C4-2B (cell line): ENCODE data around the gene RMI1.
A peak's percentile ranks its signal among the peaks of the same experiment; 100 is the strongest.
"Not testable (repeated sequence)": the region's sequence is repeated elsewhere in the genome, so short reads cannot be mapped to it uniquely, and the experiment has no call there.

ENCODE experiments used
- H3K27ac ChIP-seq: fragments of 450-650 bp; 2 replicates; pipeline ENCODE4 v1.5.1; 2017
- ZFX ChIP-seq: fragments of 450-650 bp; IDR thresholded peaks from 2 replicates; pipeline ENCODE4 v1.6.1; 2017
- TF ChIP-seq, protein P1 (sequence below): fragments of 450-650 bp; conservative IDR thresholded peaks from 2 replicates; pipeline ENCODE4 v1.5.1; 2017; ENCODE audit warnings: mild to moderate bottlenecking

The RMI1 gene

DNA sequence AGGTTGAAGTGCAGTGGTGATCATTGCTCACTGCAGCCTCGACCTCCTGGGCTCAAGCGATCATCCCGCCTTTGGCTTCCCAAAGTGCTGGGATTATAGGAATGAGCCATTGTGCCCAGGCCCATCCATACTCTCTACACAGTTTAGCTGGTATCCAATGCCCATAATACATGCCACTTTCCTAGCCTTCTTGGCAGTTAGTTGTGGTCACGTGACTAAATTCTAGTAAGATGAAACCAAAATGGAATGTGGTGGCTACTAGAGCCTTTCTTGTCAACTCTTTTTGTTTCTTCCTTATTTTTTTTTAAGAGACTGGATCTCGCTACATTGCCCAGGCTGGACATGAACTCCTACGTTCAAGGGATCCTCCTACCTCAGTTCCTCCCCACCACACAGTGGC is 44.1 kb upstream of the RMI1 start:
- no peak for TF ChIP-seq ZFX
- TF ChIP-seq, protein P1, sequence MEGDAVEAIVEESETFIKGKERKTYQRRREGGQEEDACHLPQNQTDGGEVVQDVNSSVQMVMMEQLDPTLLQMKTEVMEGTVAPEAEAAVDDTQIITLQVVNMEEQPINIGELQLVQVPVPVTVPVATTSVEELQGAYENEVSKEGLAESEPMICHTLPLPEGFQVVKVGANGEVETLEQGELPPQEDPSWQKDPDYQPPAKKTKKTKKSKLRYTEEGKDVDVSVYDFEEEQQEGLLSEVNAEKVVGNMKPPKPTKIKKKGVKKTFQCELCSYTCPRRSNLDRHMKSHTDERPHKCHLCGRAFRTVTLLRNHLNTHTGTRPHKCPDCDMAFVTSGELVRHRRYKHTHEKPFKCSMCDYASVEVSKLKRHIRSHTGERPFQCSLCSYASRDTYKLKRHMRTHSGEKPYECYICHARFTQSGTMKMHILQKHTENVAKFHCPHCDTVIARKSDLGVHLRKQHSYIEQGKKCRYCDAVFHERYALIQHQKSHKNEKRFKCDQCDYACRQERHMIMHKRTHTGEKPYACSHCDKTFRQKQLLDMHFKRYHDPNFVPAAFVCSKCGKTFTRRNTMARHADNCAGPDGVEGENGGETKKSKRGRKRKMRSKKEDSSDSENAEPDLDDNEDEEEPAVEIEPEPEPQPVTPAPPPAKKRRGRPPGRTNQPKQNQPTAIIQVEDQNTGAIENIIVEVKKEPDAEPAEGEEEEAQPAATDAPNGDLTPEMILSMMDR: no peak
- H3K27ac ChIP-seq: no peak overlapping the region

DNA sequence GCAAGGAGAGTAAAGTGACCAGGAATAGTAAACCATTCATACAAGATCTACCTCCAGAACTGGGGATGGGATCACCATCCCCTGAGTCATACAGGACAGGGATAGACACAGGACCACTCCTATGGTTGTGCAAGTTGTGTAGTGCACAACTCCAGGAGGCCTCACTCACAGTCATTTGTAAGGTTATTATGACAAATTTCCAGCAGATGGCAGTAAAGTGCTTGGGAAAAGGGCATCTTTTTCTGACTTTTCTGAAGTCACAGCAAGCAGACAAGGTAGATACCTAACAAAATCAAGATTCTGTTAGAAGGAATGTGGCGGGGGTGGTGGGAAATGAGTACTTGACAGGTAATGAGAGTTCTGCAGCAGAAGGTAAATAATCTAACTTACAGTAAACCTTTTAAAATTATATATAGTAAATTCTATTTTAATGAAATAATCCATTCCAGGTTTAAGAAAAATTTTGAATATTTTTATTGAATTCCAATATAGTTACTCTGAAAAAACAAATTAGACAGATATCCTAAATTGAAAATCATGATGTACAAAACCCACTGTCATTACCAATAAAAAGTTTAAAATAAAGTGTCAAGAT is 42.6 kb upstream of the RMI1 start:
- no peak for TF ChIP-seq ZFX
- TF ChIP-seq, protein P1: peak; percentile 82
- H3K27ac ChIP-seq: no peak overlapping the region

DNA sequence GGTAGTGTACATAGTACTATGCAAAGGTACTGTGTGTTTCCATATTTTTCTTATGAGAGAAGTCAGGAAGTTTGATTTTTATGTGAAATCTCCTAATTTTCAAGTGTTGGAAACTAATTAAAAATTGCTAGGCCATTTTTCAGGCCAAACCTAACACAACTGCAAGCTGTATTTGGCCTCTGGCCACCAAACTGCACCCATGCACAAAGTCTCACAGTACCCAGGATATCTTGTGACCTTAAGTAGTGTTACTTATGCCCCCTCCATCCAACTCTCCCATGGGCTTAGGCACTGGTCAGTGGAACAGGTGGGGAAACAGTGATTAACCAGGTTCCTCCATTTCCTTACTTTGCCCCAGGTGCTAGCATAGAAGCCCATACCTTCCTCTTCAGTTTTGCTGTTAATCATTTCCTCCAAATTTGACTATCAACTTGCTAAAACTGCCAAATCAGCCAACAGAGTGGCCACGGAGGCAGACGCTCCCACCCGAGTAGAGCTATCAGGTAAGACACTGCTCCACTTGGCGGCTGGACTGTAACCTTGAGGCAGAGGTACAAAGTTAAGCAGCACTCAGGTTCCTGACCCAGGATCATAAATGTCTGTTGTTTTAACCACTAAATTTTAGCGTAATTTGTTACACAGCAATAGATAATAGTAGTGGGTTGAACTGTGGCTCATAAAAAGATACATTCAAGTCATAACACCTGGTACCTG is 39.9 kb upstream of the RMI1 start:
- H3K27ac ChIP-seq: no peak overlapping the region
- TF ChIP-seq, protein P1: no peak
- no peak for TF ChIP-seq ZFX

DNA sequence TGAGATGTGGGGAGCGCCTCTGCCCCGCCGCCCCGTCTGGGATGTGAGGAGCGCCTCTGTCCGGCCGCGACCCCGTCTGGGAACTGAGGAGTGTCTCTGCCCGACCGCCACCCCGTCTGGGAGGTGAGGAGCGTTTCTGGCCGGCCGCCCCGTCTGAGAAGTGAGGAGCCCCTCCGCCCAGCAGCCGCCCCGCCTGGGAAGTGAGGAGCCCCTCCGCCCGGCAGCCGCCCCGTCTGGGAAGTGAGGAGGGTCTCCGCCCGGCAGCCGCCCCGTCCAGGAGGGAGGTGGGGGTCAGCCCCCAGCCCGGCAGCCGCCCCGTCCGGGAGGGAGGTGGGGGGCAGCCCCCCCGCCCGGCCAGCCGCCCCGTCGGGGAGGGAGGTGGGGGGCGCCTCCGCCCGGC is 32.5 kb upstream of the RMI1 start:
- not testable (repeated sequence) for H3K27ac ChIP-seq

DNA sequence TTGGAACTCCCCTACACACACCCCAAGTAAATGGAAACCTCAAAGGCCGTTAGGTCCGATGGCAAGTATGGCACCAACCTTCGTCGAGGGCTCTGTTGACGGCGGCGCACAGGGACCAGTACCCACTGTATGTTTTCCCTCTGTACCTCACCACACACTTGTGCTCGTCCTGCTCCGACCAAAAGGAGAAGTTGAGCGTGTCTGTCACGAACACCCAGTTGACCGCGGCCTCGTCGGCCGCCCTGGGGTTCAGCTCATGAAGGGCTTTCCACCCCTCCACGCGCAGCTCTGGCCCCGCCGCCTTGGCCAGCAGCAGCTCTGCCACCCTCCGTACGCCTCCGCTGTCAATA is 24.5 kb upstream of the RMI1 start:
- TF ChIP-seq ZFX: no peak
- TF ChIP-seq, protein P1: no peak
- H3K27ac ChIP-seq: peak overlapping the region; percentile 80

DNA sequence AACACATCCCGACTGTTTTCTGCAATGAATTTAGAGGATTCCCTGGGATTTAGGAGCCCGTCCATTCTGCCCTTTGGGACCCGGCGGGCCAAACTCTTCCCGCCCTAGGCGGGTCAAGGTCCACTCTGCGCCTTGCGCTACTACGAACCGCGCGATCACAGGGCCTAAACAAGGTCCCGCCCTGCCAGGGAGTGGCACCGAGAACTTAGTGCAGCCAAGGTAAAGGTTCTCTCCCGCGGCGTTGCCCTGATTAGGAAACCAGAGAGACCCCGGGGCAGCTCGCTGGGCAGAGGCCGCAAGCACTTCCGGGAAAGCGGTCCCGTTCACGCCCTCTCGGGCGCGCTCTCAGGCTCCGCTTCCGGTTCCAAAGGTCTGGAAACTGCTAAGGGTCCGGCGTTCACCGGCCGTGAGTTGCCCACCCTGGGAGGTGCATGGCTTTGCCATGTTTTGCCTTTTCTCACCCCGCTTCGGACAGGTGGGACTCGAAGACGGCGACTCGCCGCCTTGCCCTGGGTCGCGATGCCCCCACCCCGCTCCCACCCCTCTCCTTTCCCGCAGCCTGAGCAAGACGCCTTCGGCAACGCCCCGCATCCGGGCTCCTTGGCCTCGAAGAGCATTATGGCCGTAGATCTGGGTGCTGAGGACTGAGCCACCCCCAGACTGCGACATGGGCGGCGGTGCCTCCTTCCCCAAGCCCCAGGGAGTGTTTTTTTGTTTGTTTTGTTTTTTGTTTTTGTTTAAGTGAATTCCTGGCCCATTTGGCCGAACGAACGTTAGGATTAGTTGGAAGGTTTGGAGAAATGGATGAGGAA is 24.0 kb upstream of the RMI1 start:
- H3K27ac ChIP-seq: peak overlapping the region; percentile 80

DNA sequence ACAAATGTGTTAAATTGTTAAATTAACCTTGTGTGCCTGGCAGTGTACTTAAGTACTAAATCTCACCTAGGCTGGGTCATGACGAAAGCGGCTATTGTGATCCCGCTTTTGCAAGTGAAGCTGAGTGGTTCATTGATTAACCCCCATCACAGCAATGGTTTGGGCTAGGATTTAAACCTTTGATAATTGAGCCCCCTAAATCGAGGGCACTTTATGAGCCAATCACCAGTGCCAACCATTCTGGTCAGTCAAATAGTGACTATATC is 23.4 kb upstream of the RMI1 start:
- H3K27ac ChIP-seq: peak overlapping the region; percentile 80
- TF ChIP-seq, protein P1: no peak

More for the DNA sequence above, 24.0 kb upstream of the RMI1 start:
- TF ChIP-seq, protein P1: no peak
- peak; percentile 79; the same call in 1 of the 2 replicates for TF ChIP-seq ZFX
